Endothelial cell of umbilical vein (primary cell): ENCODE results near the gene ZNF326. TPM values are rescaled to one million over a fixed set of nuclear protein-coding genes. Genes with fewer than 3 reads are reported as not detected.
"Not testable (repeated sequence)": the region's sequence is repeated elsewhere in the genome, so short reads cannot be mapped to it uniquely, and the experiment has no call there.

Experiments
- BruUV-seq: library from RNA; stranded (reverse); fragments of 400-500 nt; replicated peaks from 2 replicates; lab custom pipeline; 2021; lab: Mats Ljungman, UMichigan
- CTCF ChIA-PET: fragments of 300-600, 350-600 bp; sonication (Branson Sonifier 250); formaldehyde crosslinking; loops from one replicate; lab custom pipeline; 2021; ENCODE audit warnings: antibody characterized with exemption, inconsistent platforms; lab: Charles Lee
- POLR2A ChIA-PET: fragments of 300-600, 350-600 bp; sonication (Branson Sonifier 250); formaldehyde crosslinking; loops from one replicate; lab custom pipeline; 2021; ENCODE audit warnings: antibody characterized with exemption, inconsistent platforms; lab: Charles Lee
- DNase-seq: peaks from one replicate; pipeline ENCODE4 v3.0.0-alpha.2; 2011; ENCODE audit warnings: low read depth, low spot score
- FAIRE-seq: peaks from 2 replicates; lab custom pipeline; 2011; peaks lifted over from hg19 to GRCh38; lab: Jason Lieb, UNC
- H2AFZ ChIP-seq: 2 replicates; pipeline ENCODE4 v1.6.0; 2012; ENCODE audit warnings: low read depth, low read length, control low read depth, inconsistent platforms
- H3K27ac ChIP-seq: 2 replicates; pipeline ENCODE4 v1.5.1; 2011; ENCODE audit warnings: low read depth, mild to moderate bottlenecking, control low read depth, low read length, moderate library complexity; ENCODE audit not compliant: insufficient read depth
- H3K27me3 ChIP-seq, 2 experiments: 2 replicates each; pipeline versions ENCODE4 v1.6.0 to v1.6.1; 2011; ENCODE audit warnings: low read length in 2 of 2, mixed read lengths in 1 of 2; ENCODE audit not compliant: control insufficient read depth in 2 of 2, insufficient read depth in 2 of 2
- H3K36me3 ChIP-seq, 2 experiments: 2 replicates in 1 of 2; 3 replicates in 1 of 2; pipeline ENCODE4 v1.5.1; 2011; ENCODE audit warnings: low read length in 2 of 2, mild to moderate bottlenecking in 1 of 2, moderate library complexity in 1 of 2; ENCODE audit not compliant: control insufficient read depth in 2 of 2, insufficient read depth in 2 of 2; ENCODE audit errors: extremely low read depth in 1 of 2
- H3K4me1 ChIP-seq: 3 replicates; pipeline ENCODE4 v1.5.1; 2011; ENCODE audit warnings: mild to moderate bottlenecking, low read length; ENCODE audit not compliant: control insufficient read depth, insufficient read depth; ENCODE audit errors: extremely low read depth
- H3K4me2 ChIP-seq: 2 replicates; pipeline ENCODE4 v1.6.1; 2011; ENCODE audit warnings: low read length, control low read depth, mixed read lengths; ENCODE audit not compliant: insufficient read depth
- H3K4me3 ChIP-seq, 3 experiments: fragments of 200-600 bp in 1 of 3; sonication (generic), shearing (Covaris generic) in 1 of 3; replicated peaks in 1 of 3; 2 replicates each; pipeline ENCODE4 v1.5.1; 2011 to 2016; ENCODE audit warnings: control low read depth in 3 of 3, low read length in 3 of 3, mild to moderate bottlenecking in 2 of 3, inconsistent platforms in 1 of 3, low read depth in 1 of 3, moderate library complexity in 1 of 3; ENCODE audit not compliant: insufficient read depth in 1 of 3
- H3K79me2 ChIP-seq: 2 replicates; pipeline ENCODE4 v1.6.0; 2012; ENCODE audit warnings: low read length, inconsistent platforms; ENCODE audit not compliant: control insufficient read depth, insufficient read depth
- H3K9ac ChIP-seq: replicated peaks from 2 replicates; pipeline ENCODE3; 2011; ENCODE audit warnings: low read length, control low read depth; ENCODE audit not compliant: insufficient read depth; ENCODE audit errors: extremely low read depth
- H3K9me1 ChIP-seq: replicated peaks from 3 replicates; pipeline ENCODE4 v1.6.0; 2011; ENCODE audit warnings: mild to moderate bottlenecking, low read length; ENCODE audit not compliant: control insufficient read depth, insufficient read depth; ENCODE audit errors: extremely low read depth
- H3K9me3 ChIP-seq: replicated peaks from 2 replicates; pipeline ENCODE4 v1.5.1; 2012; ENCODE audit warnings: low read length, inconsistent platforms; ENCODE audit not compliant: control insufficient read depth, insufficient read depth
- H4K20me1 ChIP-seq: replicated peaks from 2 replicates; pipeline ENCODE3; 2011; ENCODE audit warnings: mild to moderate bottlenecking, low read length; ENCODE audit not compliant: control insufficient read depth, insufficient read depth; ENCODE audit errors: extremely low read depth
- POLR2AphosphoS5 ChIP-seq: IDR thresholded peaks from 2 replicates; pipeline ENCODE4 v1.6.1; 2012; ENCODE audit warnings: low read depth, mild to moderate bottlenecking, control low read depth, low read length, moderate library complexity; ENCODE audit not compliant: insufficient read depth
- dilution Hi-C: fragments of 300-500 bp; cut with MboI; formaldehyde crosslinking; loops from one replicate; pipeline ENCODE4 v1.15.0; 2019; ENCODE audit warnings: low sequenced_read_pairs; ENCODE audit not compliant: extremely low pct_ligation_motif_present
- intact Hi-C: fragments of 100-400 bp; cut with micrococcal nuclease; formaldehyde crosslinking; loops from one replicate; pipeline ENCODE4 v1.10.0; 2022
- polyA plus RNA-seq, 4 experiments: library from polyadenylated mRNA; depleted of rRNA in 3 of 4; stranded (reverse) in 3 of 4; unstranded in 1 of 4; fragments of >200 nt; gene quantifications; 2 replicates each; pipeline versions ENCODE4 v1.2.1 to v1.2.3, GENCODE V29; 2011 to 2012; ENCODE audit warnings: missing spikeins in 1 of 4
- total RNA-seq: library from RNA; stranded (reverse); gene quantifications from 2 replicates; pipeline ENCODE4 v1.2.3, GENCODE V29; 2021

ZNF326 gene
- total and polyA plus RNA-seq, 2 donors (not counting 3 experiments of a cell fraction or from before 2014, with no cell fraction given): 13.1 to 29.9 TPM

DNA sequence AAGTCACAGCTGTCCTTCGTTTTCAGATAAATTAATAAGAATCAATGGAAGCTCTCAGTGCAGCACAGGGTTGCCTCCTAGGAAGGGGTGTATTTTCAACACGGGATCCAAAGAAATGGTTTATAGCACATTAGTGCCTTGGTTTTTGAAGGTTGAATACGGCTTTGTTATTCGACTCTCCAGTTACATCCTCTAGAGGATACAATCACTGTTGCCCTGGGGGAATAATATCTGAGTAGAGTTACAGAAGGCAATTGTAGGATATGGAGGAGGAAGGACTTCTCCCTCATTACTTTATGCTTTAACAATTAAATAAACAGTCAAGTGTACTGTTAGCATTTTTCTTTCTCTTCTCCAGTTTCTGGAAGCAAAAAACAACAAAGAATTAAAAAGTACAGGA is 14.3 kb upstream of the ZNF326 start:
- no TSS peak for BruUV-seq
- Histone ChIP-seq H3K4me2 (no peak overlapping the region), H3K36me3 (no peaks in the 10 kb centered on the region), H3K9ac (no peak overlapping the region), H3K4me3 (no peak overlapping the region), H3K9me3 (no peaks in the 10 kb centered on the region), H2AFZ (no peak overlapping the region), H3K27ac (no peak overlapping the region), H3K9me1 (no peaks in the 10 kb centered on the region), H3K79me2 (no peaks in the 10 kb centered on the region), H3K4me1 (peaks cover 3% of the 10 kb centered on the region), H3K27me3 (no peaks in the 10 kb centered on the region), H4K20me1 (no peaks in the 10 kb centered on the region)
- intact Hi-C loops: loop anchor here (10.0 kb wide), 1 partner anchor 376 kb away; no protein-coding TSS in a partner anchor
- CTCF ChIA-PET: no interaction called here
- POLR2A ChIA-PET: no interaction called here
- DNase-seq: no peak
- dilution Hi-C loops: no loop called here
- FAIRE-seq: no peak
- no peak for TF ChIP-seq POLR2AphosphoS5

DNA sequence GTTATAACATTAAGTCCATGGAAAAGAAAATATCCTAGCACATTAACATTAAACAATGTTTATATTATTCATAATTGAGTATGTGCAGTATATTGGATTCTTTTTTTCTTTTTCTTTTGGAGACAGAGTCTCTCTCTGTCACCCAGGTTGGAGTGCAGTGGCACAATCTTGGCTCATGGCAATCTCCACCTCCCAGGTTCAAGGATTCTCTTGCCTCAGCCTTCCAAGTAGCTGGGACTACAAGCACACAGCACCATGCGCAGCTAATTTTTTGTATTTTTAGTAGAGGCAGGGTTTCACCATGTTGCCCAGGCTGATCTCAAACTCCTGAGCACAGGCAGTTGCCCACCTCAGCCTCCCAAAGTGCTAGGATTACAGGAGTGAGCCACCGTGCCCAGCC is 12.1 kb upstream of the ZNF326 start:
- dilution Hi-C loops, DNase-seq, H3K79me2 ChIP-seq, H3K4me2 ChIP-seq, H3K27ac ChIP-seq, H3K27me3 ChIP-seq, H3K36me3 ChIP-seq, BruUV-seq, H3K9ac ChIP-seq, H4K20me1 ChIP-seq, H3K4me1 ChIP-seq, H3K9me3 ChIP-seq, H2AFZ ChIP-seq, H3K9me1 ChIP-seq, H3K4me3 ChIP-seq, POLR2A ChIA-PET: not testable (repeated sequence)
- intact Hi-C loops: loop anchor here (10.0 kb wide), 1 partner anchor 378 kb away; no protein-coding TSS in a partner anchor
- FAIRE-seq: peak; percentile 40
- CTCF ChIA-PET: interaction anchor here (1.0 to 1.5 kb wide), 2 partner anchors 178 kb away, joined by 5 to 7 read pairs; no protein-coding TSS in a partner anchor

DNA sequence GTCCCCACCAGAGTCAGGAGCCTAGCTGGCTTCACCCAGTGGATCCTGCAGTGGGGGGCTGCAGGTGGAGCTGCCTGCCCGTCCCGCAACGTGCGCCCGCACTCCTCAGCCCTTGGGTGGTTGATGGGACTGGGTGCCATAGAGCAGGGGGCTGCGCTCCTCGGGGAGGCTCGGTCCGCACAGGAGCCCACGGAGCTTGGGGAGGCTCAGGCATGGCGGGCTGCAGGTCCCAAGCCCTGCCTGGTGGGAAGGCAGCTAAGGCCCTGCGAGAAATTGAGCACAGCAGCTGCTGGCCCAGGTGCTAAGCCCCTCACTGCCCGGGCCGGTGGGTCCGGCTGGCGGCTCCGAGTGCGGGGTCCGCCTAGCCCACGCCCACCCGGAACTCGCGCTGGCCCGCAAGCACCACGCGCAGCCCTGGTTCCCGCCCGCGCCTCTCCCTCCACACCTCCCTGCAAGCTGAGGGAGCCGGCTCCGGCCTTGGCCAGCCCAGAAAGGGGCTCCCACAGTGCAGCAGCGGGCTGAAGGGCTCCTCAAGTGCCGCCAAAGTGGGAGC is 10.3 kb upstream of the ZNF326 start:
- H3K27me3 ChIP-seq, POLR2A ChIA-PET, H3K4me3 ChIP-seq, H2AFZ ChIP-seq, H3K9ac ChIP-seq, H3K4me1 ChIP-seq, dilution Hi-C loops, FAIRE-seq, H3K79me2 ChIP-seq, BruUV-seq, DNase-seq, H3K9me1 ChIP-seq, H3K4me2 ChIP-seq, H3K9me3 ChIP-seq, H4K20me1 ChIP-seq, H3K36me3 ChIP-seq, H3K27ac ChIP-seq: not testable (repeated sequence)
- CTCF ChIA-PET: interaction anchor here (2.0 to 3.7 kb wide), 4 partner anchors 142 to 501 kb away, joined by 7 to 32 read pairs (median 30); no protein-coding TSS in a partner anchor
- intact Hi-C loops: loop anchor here (5.0 to 10.0 kb wide), 3 partner anchors 77 to 502 kb away; no protein-coding TSS in a partner anchor
